C4-2B (cell line): ENCODE data around the gene DTD1.
"Not testable (repeated sequence)": the region's sequence is repeated elsewhere in the genome, so short reads cannot be mapped to it uniquely, and the experiment has no call there.

Experiments used
- H3K27ac ChIP-seq: fragments of 450-650 bp; 2 replicates; pipeline ENCODE4 v1.5.1; 2017
- CTCF ChIP-seq: fragments of 450-650 bp; conservative IDR thresholded peaks from 2 replicates; pipeline ENCODE4 v1.5.1; 2017; ENCODE audit warnings: mild to moderate bottlenecking
- ZFX ChIP-seq: fragments of 450-650 bp; IDR thresholded peaks from 2 replicates; pipeline ENCODE4 v1.6.1; 2017

DTD1 gene

GRCh38 chr20:18750735-18751134, 162.9 kb downstream of the DTD1 start:
- TF ChIP-seq CTCF = no peak
- no peak for TF ChIP-seq ZFX
- no peak overlapping the region for H3K27ac ChIP-seq

- H3K27ac ChIP-seq = no peak overlapping the region
- TF ChIP-seq CTCF (no peak), ZFX (no peak)
These were observed 166.3 kb downstream of the DTD1 start for GRCh38 chr20:18754030-18754652.

DNA sequence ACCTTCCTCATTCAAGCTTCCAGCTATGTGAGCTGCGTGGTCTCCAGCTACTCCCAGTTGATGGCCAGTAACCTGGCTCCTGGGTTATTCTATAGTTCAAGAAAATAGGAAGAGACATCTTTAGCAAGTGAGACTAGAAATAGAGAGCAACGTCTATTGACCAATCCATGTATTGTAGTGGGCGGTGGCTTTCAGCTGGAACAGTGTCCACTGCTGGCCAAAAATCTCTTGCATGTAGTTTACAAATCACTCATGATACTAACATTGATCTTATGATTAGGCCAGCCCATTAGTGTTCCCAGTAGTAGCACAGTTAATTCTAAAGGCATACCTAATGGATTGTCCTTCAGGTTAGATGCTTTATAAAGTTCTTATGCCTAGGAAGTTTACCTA, 166.8 kb downstream of the DTD1 start:
- no peak overlapping the region for H3K27ac ChIP-seq
- no peak for TF ChIP-seq CTCF
- TF ChIP-seq ZFX = no peak

DNA sequence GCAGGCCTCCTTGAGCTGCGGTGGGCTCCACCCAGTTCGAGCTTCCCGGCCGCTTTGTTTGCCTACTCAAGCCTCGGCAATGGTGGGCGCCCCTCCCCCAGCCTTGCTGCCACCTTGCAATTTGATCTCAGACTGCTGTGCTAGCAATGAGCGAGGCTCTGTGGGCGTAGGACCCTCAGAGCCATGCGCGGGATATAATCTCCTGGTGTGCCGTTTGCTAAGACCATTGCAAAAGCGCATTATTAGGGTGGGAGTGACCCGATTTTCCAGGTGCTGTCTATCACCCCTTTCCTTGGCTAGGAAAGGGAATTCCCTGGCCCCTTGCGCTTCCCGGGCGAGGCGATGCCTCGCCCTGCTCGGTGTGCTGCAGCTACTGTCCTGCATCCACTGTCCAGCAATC, 173.0 kb downstream of the DTD1 start:
- H3K27ac ChIP-seq = not testable (repeated sequence)

DNA sequence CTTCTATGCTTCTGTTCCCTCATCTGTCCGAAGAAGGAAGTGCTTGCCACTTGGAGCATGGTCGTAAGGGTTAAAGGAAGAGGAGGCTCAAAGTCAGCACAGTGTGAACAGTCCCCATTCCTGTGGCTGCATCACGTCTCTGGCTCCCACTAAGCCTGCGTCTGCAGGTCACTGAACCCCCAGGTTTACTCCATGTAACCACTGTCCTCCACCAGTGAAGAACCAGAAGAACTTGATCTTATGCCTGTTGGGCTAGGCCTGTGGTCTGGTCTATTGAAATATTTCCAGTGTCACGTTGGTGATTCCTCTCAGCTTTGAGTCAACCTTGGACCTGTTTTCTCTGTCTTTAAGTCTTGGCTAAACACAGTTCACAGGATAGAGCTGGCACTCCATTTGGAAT, 179.8 kb downstream of the DTD1 start:
- TF ChIP-seq CTCF (no peak), ZFX (no peak)
- no peak overlapping the region for H3K27ac ChIP-seq

- TF ChIP-seq ZFX (no peak), CTCF (no peak)
- no peak overlapping the region for H3K27ac ChIP-seq
These were observed 185.7 kb downstream of the DTD1 start for GRCh38 chr20:18773566-18773965.

DNA sequence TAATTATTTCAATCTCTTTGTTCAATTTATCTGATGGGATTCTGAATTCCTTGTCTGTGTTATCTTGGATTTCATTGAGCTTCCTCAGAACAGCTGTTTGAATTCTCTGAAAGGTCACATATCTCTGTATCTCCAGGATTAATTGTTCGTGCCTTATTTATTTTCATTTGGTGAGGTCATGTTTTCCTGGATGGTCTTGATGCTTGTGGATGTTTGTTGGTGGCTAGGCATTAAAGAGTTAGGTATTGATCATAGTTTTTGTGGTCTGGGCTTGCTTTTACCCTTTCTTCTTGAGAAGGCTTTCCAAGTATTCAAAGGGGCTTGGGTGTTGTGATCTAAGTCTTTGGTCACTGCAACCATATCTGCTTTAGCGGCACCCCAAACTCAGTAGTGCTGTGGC, 186.4 kb downstream of the DTD1 start:
- H3K27ac ChIP-seq = no peak overlapping the region
- TF ChIP-seq ZFX (no peak), CTCF (no peak)

- TF ChIP-seq ZFX (no peak), CTCF (no peak)
- no peak overlapping the region for H3K27ac ChIP-seq
These were observed 187.8 kb downstream of the DTD1 start for GRCh38 chr20:18775633-18776032.
